ENCODE measurements around the gene FAM240B.

The FAM240B gene

DNA sequence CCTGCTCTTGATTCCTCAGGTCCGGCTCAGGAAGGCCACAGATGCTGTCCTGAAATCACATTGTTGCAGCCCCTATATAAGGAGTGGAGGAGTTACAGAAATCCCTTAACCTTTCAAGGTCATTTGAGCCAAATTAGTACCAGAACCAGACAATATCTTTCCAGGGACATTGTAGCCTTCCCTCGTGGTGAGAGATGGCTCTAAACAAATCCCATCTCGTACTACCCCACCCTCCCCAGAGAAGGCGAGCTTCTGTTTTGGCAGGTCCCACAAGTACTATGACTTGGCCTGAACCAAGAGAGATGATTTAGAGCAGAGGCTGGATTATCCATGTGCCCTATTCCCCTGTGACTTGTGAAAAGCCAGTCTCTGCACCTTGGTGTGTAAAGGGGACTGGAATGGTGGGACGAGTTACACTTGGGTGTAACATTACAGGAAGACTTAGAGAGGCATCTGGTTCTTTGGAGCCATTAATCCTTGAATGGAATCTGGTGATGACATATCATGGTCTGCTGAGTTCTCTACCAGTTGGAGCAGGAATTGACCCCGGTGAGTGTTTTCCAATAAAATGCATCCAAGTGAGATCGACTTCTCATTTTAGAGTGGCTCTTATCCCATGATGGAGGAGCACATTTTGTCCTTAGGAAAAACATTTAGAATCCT, at the start of gene FAM240B:
FAM240B (minus strand) TSS at position 51 of the 663 bp plus-strand sequence. CDS start 16,134 bp downstream, outside the sequence.
- Histone ChIP-seq H3K4me1 (ENCODE audit: control insufficient read depth in 2 of 2, insufficient read depth in 2 of 2, low read length in 2 of 2) (no peaks in the 10 kb centered on the region), H3K36me3 (ENCODE audit: control insufficient read depth in 2 of 2, insufficient read depth in 2 of 2, low read length in 2 of 2) (no peaks in the 10 kb centered on the region), H3K9me3 (ENCODE audit: control insufficient read depth in 2 of 2, low read length in 2 of 2) (no peaks in the 10 kb centered on the region), H3K4me3 (ENCODE audit: low read length in 2 of 2) (no peak within 1 kb of the TSS), H3K27me3 (ENCODE audit: control insufficient read depth in 2 of 2, insufficient read depth in 2 of 2, low read length in 2 of 2) (no peaks in the 10 kb centered on the region), H3K27ac (ENCODE audit: low read depth in 2 of 2, low read length in 2 of 2) (no peak within 1 kb of the TSS), H3K9ac (ENCODE audit: low read depth in 1 of 2, low read length in 2 of 2) (no peak within 1 kb of the TSS)

DNA sequence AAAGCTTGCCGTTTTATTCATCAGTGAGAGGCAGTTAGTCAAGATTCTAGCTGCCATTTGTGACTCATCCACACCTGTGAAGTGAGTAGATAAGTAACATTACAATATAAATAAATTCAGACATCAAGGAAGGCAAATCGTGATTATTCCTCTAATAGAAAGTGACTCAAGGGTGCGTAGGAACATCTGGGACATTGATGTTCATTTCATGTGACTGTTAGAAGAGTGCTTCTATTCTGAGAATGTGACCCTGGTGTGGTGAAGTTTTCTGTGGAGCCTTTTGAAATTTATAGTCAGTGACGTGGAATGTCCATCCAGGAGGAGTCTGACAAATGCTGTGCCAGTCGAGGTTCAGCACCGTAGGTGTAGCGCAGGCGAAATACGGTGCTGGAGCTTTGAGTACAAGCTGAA, 48.4 kb upstream of the FAM240B start:
- no peaks in the 10 kb centered on the region for H3K9me3 ChIP-seq (ENCODE audit: control insufficient read depth in 2 of 2, low read length in 2 of 2)
- no peak overlapping the region for H3K4me3 ChIP-seq (ENCODE audit: low read length in 2 of 2)
- no peaks in the 10 kb centered on the region for H3K27me3 ChIP-seq (ENCODE audit: control insufficient read depth in 2 of 2, insufficient read depth in 2 of 2, low read length in 2 of 2)
- H3K36me3 ChIP-seq (ENCODE audit: control insufficient read depth in 2 of 2, insufficient read depth in 2 of 2, low read length in 2 of 2): no peaks in the 10 kb centered on the region
- no peak overlapping the region for H3K9ac ChIP-seq (ENCODE audit: low read depth in 1 of 2, low read length in 2 of 2)
- no peak overlapping the region for H3K27ac ChIP-seq (ENCODE audit: low read depth in 2 of 2, low read length in 2 of 2)
- no peaks in the 10 kb centered on the region for H3K4me1 ChIP-seq (ENCODE audit: control insufficient read depth in 2 of 2, insufficient read depth in 2 of 2, low read length in 2 of 2)

DNA sequence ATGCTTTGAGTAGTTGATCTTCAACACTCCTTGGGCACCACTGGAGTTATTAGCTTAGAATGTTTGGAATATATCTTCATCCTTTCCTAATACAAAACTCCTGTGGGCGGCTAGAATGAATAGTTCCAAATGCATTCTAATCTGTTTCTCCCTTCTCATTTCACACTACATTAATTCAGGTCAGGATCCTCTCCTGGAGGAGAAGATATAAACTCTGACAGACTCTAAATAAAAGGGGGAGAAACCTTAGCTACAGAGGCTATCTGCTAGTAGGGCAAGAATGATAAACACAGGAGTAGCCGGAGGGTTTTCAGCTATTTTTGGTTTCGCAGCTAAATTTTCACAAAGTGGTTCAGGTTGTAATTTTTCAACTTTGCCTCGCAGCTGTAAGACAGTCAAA, 45.2 kb upstream of the FAM240B start:
- no peaks in the 10 kb centered on the region for H3K9me3 ChIP-seq (ENCODE audit: control insufficient read depth in 2 of 2, low read length in 2 of 2)
- H3K27ac ChIP-seq (ENCODE audit: low read depth in 2 of 2, low read length in 2 of 2): no peak overlapping the region
- H3K9ac ChIP-seq (ENCODE audit: low read depth in 1 of 2, low read length in 2 of 2): no peak overlapping the region
- no peaks in the 10 kb centered on the region for H3K27me3 ChIP-seq (ENCODE audit: control insufficient read depth in 2 of 2, insufficient read depth in 2 of 2, low read length in 2 of 2)
- no peaks in the 10 kb centered on the region for H3K4me1 ChIP-seq (ENCODE audit: control insufficient read depth in 2 of 2, insufficient read depth in 2 of 2, low read length in 2 of 2)
- H3K36me3 ChIP-seq (ENCODE audit: control insufficient read depth in 2 of 2, insufficient read depth in 2 of 2, low read length in 2 of 2): no peaks in the 10 kb centered on the region
- H3K4me3 ChIP-seq (ENCODE audit: low read length in 2 of 2): no peak overlapping the region

DNA sequence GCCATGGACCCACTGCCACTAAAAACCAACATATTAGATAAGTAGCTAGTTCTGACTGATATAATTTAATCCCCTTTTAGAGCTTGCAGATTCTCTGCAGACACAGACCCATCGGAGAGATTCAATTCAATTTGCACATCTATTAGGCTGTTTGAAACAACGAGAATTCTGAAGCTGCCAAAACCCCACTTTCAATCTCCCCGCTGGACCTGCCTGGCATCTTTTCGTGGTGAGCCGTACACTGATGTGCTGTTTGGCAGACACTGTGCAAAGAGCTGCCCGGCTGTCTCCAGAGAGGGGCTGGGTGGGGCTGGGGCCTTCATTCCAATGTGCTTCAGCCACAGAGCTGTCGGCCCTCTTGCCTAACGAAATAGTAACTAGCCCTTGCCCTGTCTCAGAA, 42.1 kb upstream of the FAM240B start:
- Histone ChIP-seq H3K4me1 (ENCODE audit: control insufficient read depth in 2 of 2, insufficient read depth in 2 of 2, low read length in 2 of 2) (no peaks in the 10 kb centered on the region), H3K36me3 (ENCODE audit: control insufficient read depth in 2 of 2, insufficient read depth in 2 of 2, low read length in 2 of 2) (no peaks in the 10 kb centered on the region), H3K9ac (ENCODE audit: low read depth in 1 of 2, low read length in 2 of 2) (no peak overlapping the region), H3K9me3 (ENCODE audit: control insufficient read depth in 2 of 2, low read length in 2 of 2) (no peaks in the 10 kb centered on the region), H3K27ac (ENCODE audit: low read depth in 2 of 2, low read length in 2 of 2) (no peak overlapping the region), H3K27me3 (ENCODE audit: control insufficient read depth in 2 of 2, insufficient read depth in 2 of 2, low read length in 2 of 2) (no peaks in the 10 kb centered on the region), H3K4me3 (ENCODE audit: low read length in 2 of 2) (no peak overlapping the region)

DNA sequence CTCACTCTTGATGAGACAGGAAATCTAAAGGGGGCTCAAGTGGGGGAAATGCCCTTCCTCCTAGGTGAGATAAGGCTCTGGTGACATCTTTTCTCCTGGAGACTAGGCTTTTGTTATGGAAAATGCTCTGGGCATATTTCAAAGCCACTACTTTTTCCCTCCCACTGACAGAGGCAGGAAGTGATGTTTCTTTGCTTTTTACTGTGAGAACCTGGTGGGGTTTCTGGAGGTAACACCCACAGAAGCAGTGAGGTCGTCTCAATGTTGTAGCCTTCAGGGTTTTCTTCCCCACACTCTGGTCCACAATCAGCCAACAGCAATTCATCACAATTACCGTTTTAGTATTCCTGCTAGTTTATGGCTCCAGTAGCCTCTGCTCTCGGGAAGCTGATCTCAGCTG, 41.4 kb upstream of the FAM240B start:
- no peaks in the 10 kb centered on the region for H3K4me1 ChIP-seq (ENCODE audit: control insufficient read depth in 2 of 2, insufficient read depth in 2 of 2, low read length in 2 of 2)
- no peak overlapping the region for H3K4me3 ChIP-seq (ENCODE audit: low read length in 2 of 2)
- H3K36me3 ChIP-seq (ENCODE audit: control insufficient read depth in 2 of 2, insufficient read depth in 2 of 2, low read length in 2 of 2): no peaks in the 10 kb centered on the region
- H3K27me3 ChIP-seq (ENCODE audit: control insufficient read depth in 2 of 2, insufficient read depth in 2 of 2, low read length in 2 of 2): no peaks in the 10 kb centered on the region
- H3K9me3 ChIP-seq (ENCODE audit: control insufficient read depth in 2 of 2, low read length in 2 of 2): no peaks in the 10 kb centered on the region
- H3K9ac ChIP-seq (ENCODE audit: low read depth in 1 of 2, low read length in 2 of 2): no peak overlapping the region
- no peak overlapping the region for H3K27ac ChIP-seq (ENCODE audit: low read depth in 2 of 2, low read length in 2 of 2)

DNA sequence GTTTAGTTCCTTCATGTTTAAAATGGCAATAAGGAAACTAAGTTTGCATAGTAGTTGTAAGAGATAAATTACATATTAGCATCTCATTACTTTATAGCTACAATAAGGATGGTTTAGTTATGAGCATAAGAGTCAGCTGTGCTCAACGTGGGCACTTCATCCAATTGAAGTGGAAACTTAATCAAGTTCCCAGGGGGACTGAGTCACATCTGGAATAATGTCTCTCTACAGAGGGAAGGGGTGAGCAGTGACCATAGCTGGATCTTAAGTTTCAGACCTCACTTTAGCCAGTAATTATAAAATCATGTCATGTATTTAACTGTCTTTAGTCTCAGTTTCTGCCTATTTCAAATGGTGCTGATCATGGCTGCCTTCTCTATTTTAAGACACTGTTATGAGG, 36.8 kb upstream of the FAM240B start:
- H3K4me3 ChIP-seq (ENCODE audit: low read length in 2 of 2): no peak overlapping the region
- H3K9me3 ChIP-seq (ENCODE audit: control insufficient read depth in 2 of 2, low read length in 2 of 2): no peaks in the 10 kb centered on the region
- no peaks in the 10 kb centered on the region for H3K36me3 ChIP-seq (ENCODE audit: control insufficient read depth in 2 of 2, insufficient read depth in 2 of 2, low read length in 2 of 2)
- no peak overlapping the region for H3K27ac ChIP-seq (ENCODE audit: low read depth in 2 of 2, low read length in 2 of 2)
- H3K4me1 ChIP-seq (ENCODE audit: control insufficient read depth in 2 of 2, insufficient read depth in 2 of 2, low read length in 2 of 2): no peaks in the 10 kb centered on the region
- H3K9ac ChIP-seq (ENCODE audit: low read depth in 1 of 2, low read length in 2 of 2): no peak overlapping the region
- no peaks in the 10 kb centered on the region for H3K27me3 ChIP-seq (ENCODE audit: control insufficient read depth in 2 of 2, insufficient read depth in 2 of 2, low read length in 2 of 2)

DNA sequence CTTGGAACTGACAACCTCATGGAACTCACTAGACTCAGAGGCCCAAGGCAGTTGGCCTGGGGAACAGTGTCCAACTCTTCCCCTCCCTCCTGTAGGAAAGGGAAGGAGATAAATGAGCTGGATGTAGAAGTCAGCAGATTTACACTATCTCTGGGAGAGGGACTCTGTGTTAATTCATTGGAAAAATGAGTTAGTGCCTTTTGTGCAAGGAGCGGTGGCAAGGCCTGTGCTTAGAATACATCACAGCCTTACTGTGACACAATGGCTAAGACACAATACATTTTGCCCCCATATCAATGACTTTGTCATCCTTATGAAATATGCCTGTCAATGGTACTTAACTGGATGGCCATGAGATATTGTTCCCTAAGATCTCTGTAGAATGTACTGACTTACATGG, 28.0 kb upstream of the FAM240B start:
- H3K36me3 ChIP-seq (ENCODE audit: control insufficient read depth in 2 of 2, insufficient read depth in 2 of 2, low read length in 2 of 2): no peaks in the 10 kb centered on the region
- H3K9me3 ChIP-seq (ENCODE audit: control insufficient read depth in 2 of 2, low read length in 2 of 2): no peaks in the 10 kb centered on the region
- H3K9ac ChIP-seq (ENCODE audit: low read depth in 1 of 2, low read length in 2 of 2): no peak overlapping the region
- H3K27me3 ChIP-seq (ENCODE audit: control insufficient read depth in 2 of 2, insufficient read depth in 2 of 2, low read length in 2 of 2): no peaks in the 10 kb centered on the region
- H3K4me3 ChIP-seq (ENCODE audit: low read length in 2 of 2): no peak overlapping the region
- H3K4me1 ChIP-seq (ENCODE audit: control insufficient read depth in 2 of 2, insufficient read depth in 2 of 2, low read length in 2 of 2): no peaks in the 10 kb centered on the region
- no peak overlapping the region for H3K27ac ChIP-seq (ENCODE audit: low read depth in 2 of 2, low read length in 2 of 2)

DNA sequence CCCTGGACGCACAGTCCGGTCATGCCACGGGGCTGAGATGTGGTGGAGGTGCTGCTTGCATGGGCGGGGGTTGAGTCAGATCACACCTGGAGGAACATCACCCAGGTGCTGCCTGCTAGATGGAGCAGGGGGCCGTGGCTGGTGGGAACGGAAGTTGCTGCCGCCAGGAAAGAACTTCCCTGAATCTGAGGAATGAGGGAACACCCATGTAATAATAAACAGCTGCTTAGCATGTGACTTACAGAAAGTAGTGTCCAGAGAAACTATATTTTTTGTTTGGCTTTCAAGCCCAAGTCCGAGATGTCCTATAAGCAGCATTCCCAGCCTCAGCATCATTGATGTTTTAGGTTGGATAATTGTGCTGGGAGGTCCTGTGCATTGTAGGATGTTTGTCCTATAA, 27.1 kb upstream of the FAM240B start:
- no peaks in the 10 kb centered on the region for H3K4me1 ChIP-seq (ENCODE audit: control insufficient read depth in 2 of 2, insufficient read depth in 2 of 2, low read length in 2 of 2)

DNA sequence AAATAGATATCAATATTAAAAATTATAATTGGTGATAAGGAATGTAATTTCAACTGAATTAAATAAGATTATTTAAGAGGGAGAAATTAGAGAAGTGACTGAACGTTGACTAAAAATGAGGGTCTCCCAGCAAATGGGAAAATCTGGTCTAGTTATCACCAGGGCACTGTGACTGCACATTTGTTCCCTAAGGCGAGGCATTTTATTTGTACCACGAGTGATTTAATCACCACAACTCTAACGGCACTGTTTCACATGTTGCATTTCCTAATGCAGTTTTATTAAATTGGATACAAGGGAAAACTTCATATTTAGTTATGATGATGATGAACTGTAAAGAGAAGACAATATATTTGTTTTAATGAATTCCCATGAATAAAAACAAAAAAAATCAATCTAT, 26.4 kb upstream of the FAM240B start:
- Histone ChIP-seq H3K27ac (ENCODE audit: low read depth in 2 of 2, low read length in 2 of 2) (no peak overlapping the region), H3K9ac (ENCODE audit: low read depth in 1 of 2, low read length in 2 of 2) (no peak overlapping the region), H3K9me3 (ENCODE audit: control insufficient read depth in 2 of 2, low read length in 2 of 2) (no peaks in the 10 kb centered on the region), H3K4me3 (ENCODE audit: low read length in 2 of 2) (no peak overlapping the region), H3K4me1 (ENCODE audit: control insufficient read depth in 2 of 2, insufficient read depth in 2 of 2, low read length in 2 of 2) (no peaks in the 10 kb centered on the region), H3K36me3 (ENCODE audit: control insufficient read depth in 2 of 2, insufficient read depth in 2 of 2, low read length in 2 of 2) (no peaks in the 10 kb centered on the region), H3K27me3 (ENCODE audit: control insufficient read depth in 2 of 2, insufficient read depth in 2 of 2, low read length in 2 of 2) (no peaks in the 10 kb centered on the region)

More for the DNA sequence above, 27.1 kb upstream of the FAM240B start:
- no peaks in the 10 kb centered on the region for H3K9me3 ChIP-seq (ENCODE audit: control insufficient read depth in 2 of 2, low read length in 2 of 2)
- no peak overlapping the region for H3K4me3 ChIP-seq (ENCODE audit: low read length in 2 of 2)
- H3K36me3 ChIP-seq (ENCODE audit: control insufficient read depth in 2 of 2, insufficient read depth in 2 of 2, low read length in 2 of 2): no peaks in the 10 kb centered on the region
- no peaks in the 10 kb centered on the region for H3K27me3 ChIP-seq (ENCODE audit: control insufficient read depth in 2 of 2, insufficient read depth in 2 of 2, low read length in 2 of 2)
- H3K9ac ChIP-seq (ENCODE audit: low read depth in 1 of 2, low read length in 2 of 2): no peak overlapping the region
- H3K27ac ChIP-seq (ENCODE audit: low read depth in 2 of 2, low read length in 2 of 2): no peak overlapping the region

DNA sequence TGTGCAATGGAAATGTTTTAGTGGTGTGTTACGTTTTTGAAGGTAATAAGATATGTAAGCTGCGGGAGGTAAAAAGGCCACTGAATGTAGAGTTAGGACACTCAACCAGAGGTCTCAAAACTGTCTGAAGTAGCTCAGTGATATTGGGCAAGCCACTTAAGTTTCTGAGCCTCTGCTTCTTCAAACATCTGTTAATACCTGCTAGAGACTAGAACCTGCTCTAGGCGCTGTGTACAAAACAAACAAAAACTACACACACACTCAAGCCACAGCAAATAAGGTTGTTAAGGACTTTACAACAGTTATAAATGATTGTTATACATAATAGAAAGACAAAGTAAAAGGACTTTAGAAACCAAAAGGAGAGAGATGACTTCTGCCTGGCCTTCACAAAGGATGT, 24.6 kb upstream of the FAM240B start:
- H3K9me3 ChIP-seq (ENCODE audit: control insufficient read depth in 2 of 2, low read length in 2 of 2): no peaks in the 10 kb centered on the region
- no peaks in the 10 kb centered on the region for H3K4me1 ChIP-seq (ENCODE audit: control insufficient read depth in 2 of 2, insufficient read depth in 2 of 2, low read length in 2 of 2)
- no peak overlapping the region for H3K27ac ChIP-seq (ENCODE audit: low read depth in 2 of 2, low read length in 2 of 2)
- H3K4me3 ChIP-seq (ENCODE audit: low read length in 2 of 2): no peak overlapping the region
- H3K27me3 ChIP-seq (ENCODE audit: control insufficient read depth in 2 of 2, insufficient read depth in 2 of 2, low read length in 2 of 2): no peaks in the 10 kb centered on the region
- H3K9ac ChIP-seq (ENCODE audit: low read depth in 1 of 2, low read length in 2 of 2): no peak overlapping the region
- no peaks in the 10 kb centered on the region for H3K36me3 ChIP-seq (ENCODE audit: control insufficient read depth in 2 of 2, insufficient read depth in 2 of 2, low read length in 2 of 2)

DNA sequence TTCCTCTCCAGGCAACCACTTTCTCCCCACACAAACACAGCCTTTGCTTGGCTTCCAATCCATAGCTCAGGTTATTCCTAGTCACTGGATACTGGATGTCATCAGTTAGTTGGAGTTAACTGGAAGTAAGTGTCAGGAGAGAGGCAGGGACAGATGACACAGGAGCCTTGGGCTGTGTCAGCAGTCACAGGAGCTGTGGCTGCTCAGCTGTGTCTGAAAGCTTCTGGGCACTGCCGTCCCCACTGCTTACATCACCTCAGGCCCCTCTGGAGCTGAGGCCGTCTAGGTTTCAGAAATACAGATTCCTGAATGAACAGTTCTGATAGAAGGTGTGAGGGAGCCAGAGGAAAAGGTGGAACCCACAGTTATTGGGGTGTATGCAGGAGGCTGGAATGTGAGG, 17.3 kb upstream of the FAM240B start:
- Histone ChIP-seq H3K9me3 (ENCODE audit: control insufficient read depth in 2 of 2, low read length in 2 of 2) (no peaks in the 10 kb centered on the region), H3K36me3 (ENCODE audit: control insufficient read depth in 2 of 2, insufficient read depth in 2 of 2, low read length in 2 of 2) (no peaks in the 10 kb centered on the region), H3K27me3 (ENCODE audit: control insufficient read depth in 2 of 2, insufficient read depth in 2 of 2, low read length in 2 of 2) (no peaks in the 10 kb centered on the region), H3K27ac (ENCODE audit: low read depth in 2 of 2, low read length in 2 of 2) (no peak overlapping the region), H3K4me3 (ENCODE audit: low read length in 2 of 2) (no peak overlapping the region), H3K9ac (ENCODE audit: low read depth in 1 of 2, low read length in 2 of 2) (no peak overlapping the region), H3K4me1 (ENCODE audit: control insufficient read depth in 2 of 2, insufficient read depth in 2 of 2, low read length in 2 of 2) (no peaks in the 10 kb centered on the region)

Data from mucosa of rectum (tissue), 2 donors.